CD4-positive, alpha-beta T cell treated with Interleukin-10 for 1 hour (primary cell): ENCODE results near the gene KRT17.
"Not testable (repeated sequence)": the region's sequence is repeated elsewhere in the genome, so short reads cannot be mapped to it uniquely, and the experiment has no call there.

Experiments
- DNase-seq: peaks from one replicate; pipeline ENCODE4 v3.0.0-alpha.2; 2020

The KRT17 gene

GRCh38 chr17:41653892-41654677 is 29.7 kb upstream of the KRT17 start:
- no peak for DNase-seq

GRCh38 chr17:41653421-41653820 is 29.0 kb upstream of the KRT17 start:
- no peak for DNase-seq

GRCh38 chr17:41652461-41652970 is 28.1 kb upstream of the KRT17 start:
- no peak for DNase-seq

- DNase-seq = no peak
These were observed 27.5 kb upstream of the KRT17 start for GRCh38 chr17:41651625-41652460.

- no peak for DNase-seq
These were observed 26.6 kb upstream of the KRT17 start for GRCh38 chr17:41650794-41651624.

- DNase-seq = no peak
These were observed 25.6 kb upstream of the KRT17 start for GRCh38 chr17:41649923-41650519.

- DNase-seq = peak; percentile 83
These were observed 24.2 kb upstream of the KRT17 start for GRCh38 chr17:41648411-41649195.

DNA sequence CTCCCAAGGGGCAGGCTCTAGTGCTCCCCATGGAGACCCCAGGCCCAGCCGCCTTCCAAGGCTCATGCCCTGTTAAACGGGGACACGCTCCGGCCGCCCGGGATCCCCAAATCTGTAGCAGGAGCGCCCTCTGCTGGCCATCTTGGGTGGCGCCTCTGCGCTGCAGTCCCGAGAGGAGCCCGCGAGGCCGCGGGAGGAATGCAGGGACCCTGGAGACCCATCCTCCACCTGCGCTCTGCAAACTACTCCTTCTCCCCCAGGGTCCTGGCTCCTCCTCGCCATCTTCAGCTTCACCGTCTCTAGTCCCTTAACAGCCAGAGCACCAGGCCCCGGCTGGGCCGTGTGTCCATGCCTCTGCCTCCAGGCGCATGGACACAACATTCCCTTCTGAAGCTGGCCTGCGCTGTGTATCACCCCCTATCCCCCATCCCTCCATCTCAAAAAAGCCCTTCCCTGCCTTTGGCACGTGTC is 23.6 kb upstream of the KRT17 start:
- peak; percentile 86 for DNase-seq

- no peak for DNase-seq
These were observed 22.9 kb upstream of the KRT17 start for GRCh38 chr17:41647038-41647813.

- no peak for DNase-seq
These were observed 18.1 kb upstream of the KRT17 start for GRCh38 chr17:41642252-41643156.

DNA sequence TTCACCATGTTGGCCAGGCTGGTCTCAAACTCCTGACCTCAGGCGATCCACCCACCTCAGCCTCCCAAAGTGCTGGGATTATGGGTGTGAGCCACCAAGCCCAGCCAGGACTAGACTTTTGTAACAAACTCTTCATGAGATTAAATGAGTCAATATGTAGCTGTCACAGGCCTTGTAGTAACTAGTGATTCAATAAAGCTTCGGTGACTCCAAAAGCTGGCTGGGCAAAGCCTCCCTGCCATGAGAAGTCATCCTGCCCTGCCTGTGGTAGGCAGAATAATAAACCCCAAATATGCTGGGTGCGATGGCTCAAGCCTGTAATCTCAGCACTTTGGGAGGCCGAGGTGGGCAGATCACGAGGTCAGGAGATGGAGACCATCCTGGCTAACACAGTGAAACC is 16.2 kb upstream of the KRT17 start:
- DNase-seq = not testable (repeated sequence)

- no peak for DNase-seq
These were observed 15.4 kb upstream of the KRT17 start for GRCh38 chr17:41639492-41640473.

DNA sequence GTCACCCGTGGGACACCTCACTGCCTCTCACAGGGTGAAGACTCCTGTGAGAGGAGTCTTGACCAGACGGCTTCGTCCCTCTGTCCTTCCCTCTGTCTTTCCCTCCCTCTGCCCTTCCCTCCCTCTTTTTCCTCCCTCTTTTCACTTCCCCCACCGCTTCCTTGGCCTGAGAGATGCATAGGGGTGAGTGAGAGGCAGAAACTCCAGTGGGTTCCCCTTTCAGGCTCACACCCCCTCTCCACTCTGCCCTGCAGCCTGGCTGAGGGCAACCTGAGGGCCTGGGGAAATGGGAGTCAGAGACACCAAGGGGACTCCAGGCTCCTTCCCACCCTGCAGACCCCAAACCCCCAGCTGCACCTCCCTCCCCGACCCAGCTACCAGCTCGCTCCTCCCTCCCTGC is 14.6 kb upstream of the KRT17 start:
- DNase-seq = no peak

GRCh38 chr17:41638194-41638593 is 13.8 kb upstream of the KRT17 start:
- DNase-seq = no peak

DNA sequence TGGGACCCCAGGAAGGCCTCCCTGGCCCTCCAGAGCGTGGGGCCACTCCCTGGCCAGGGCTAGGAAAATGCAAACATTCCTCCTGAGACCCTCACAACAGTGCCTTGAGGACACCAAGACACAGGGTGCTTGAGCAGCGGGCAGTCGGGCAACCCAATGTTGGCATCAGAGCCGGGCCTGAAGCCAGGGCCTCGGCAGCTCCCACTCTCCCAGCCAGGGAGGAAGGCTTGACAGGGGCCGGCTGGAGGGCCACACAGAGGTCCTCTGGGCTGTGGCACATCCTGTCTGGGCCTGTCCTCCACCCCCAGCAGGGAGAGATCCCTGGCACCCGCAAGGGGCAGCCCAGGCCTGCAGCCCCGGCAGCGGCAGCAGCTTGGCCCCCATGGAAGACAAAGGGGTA is 12.3 kb upstream of the KRT17 start:
- no peak for DNase-seq

- DNase-seq = no peak
These were observed 11.0 kb upstream of the KRT17 start for GRCh38 chr17:41635121-41636097.

DNA sequence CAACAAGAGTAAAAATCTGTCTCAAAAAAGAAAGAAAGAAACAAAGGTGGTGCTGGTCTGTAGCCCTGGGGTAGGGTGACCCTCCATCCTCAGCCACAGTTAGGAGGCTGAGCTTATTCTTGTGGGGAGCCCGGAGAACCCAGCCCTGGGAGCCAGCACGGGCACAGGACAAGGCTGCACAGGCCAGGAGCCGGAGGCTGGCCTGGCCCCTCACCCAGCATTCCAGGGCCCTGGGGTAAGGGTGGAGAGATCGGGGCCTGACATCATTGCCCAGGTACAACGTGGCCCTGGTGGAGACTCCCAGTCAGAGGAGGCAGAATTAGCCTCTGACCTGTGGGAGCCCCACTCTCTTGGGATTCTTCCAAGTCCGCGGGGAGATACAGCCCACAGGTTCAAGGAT is 10.3 kb upstream of the KRT17 start:
- no peak for DNase-seq
